RKO (cell line): ENCODE results near the gene DNASE1L3.
"Not testable (repeated sequence)": the region's sequence is repeated elsewhere in the genome, so short reads cannot be mapped to it uniquely, and the experiment has no call there.

Experiments
- DNase-seq: peaks from one replicate; pipeline ENCODE4 v3.0.0-alpha.2; 2016; ENCODE audit warnings: low spot score

Gene DNASE1L3

GRCh38 chr3:58210761-58211460, at the start of gene DNASE1L3:
TSS of gene DNASE1L3 (minus strand) at chr3:58210972. CDS start at chr3:58210906, 66 bp downstream.
- no peak for DNase-seq

GRCh38 chr3:58260261-58260731, 49.5 kb upstream of the DNASE1L3 start:
- DNase-seq, result peak; percentile 86

GRCh38 chr3:58258392-58259055, 47.8 kb upstream of the DNASE1L3 start:
- no peak for DNase-seq

- DNase-seq, result no peak
Measured at GRCh38 chr3:58256511-58256910, 45.7 kb upstream of the DNASE1L3 start.

- no peak for DNase-seq
Measured at GRCh38 chr3:58256061-58256460, 45.3 kb upstream of the DNASE1L3 start.

GRCh38 chr3:58254144-58254543, 43.4 kb upstream of the DNASE1L3 start:
- no peak for DNase-seq

GRCh38 chr3:58251631-58252035, 40.9 kb upstream of the DNASE1L3 start:
- DNase-seq, result no peak

- DNase-seq, result no peak
Measured at GRCh38 chr3:58250093-58250707, 39.4 kb upstream of the DNASE1L3 start.

- no peak for DNase-seq
Measured at GRCh38 chr3:58249358-58250092, 38.8 kb upstream of the DNASE1L3 start.

GRCh38 chr3:58246148-58247047, 35.6 kb upstream of the DNASE1L3 start:
- DNase-seq, result no peak

GRCh38 chr3:58243976-58244585, 33.3 kb upstream of the DNASE1L3 start:
- no peak for DNase-seq

- not testable (repeated sequence) for DNase-seq
Measured at GRCh38 chr3:58242860-58243259, 32.1 kb upstream of the DNASE1L3 start.

- DNase-seq, result no peak
Measured at GRCh38 chr3:58242340-58242739, 31.6 kb upstream of the DNASE1L3 start.

- peak; percentile 20 for DNase-seq
Measured at GRCh38 chr3:58241306-58242044, 30.7 kb upstream of the DNASE1L3 start.

GRCh38 chr3:58238830-58239229, 28.1 kb upstream of the DNASE1L3 start:
- no peak for DNase-seq

- DNase-seq, result peak; percentile 60
Measured at GRCh38 chr3:58237941-58238681, 27.3 kb upstream of the DNASE1L3 start.

GRCh38 chr3:58237238-58237940, 26.6 kb upstream of the DNASE1L3 start, which contains the start of gene ABHD6:
TSS of gene ABHD6 (plus strand) at chr3:58237792. CDS start at chr3:58256587, 18,795 bp downstream.
- DNase-seq, result peak; percentile 66

GRCh38 chr3:58236527-58237237, 25.9 kb upstream of the DNASE1L3 start:
- DNase-seq, result no peak
